Prostate gland (tissue), 2 donors: ENCODE results near the gene RECK.

Experiments
- POLR2A ChIP-seq: fragments of 450-650 bp; IDR thresholded peaks from one replicate; pipeline ENCODE4 v1.6.1; 2016; ENCODE audit warnings: antibody characterized with exemption, mild to moderate bottlenecking
- TF ChIP-seq, protein P1 (sequence below), 4 experiments: fragments of 200-600 bp in 2 of 4; fragments of 450-650 bp in 2 of 4; sonication (generic) in 2 of 4; IDR thresholded peaks; 1 replicate in 3 of 4; 2 replicates in 1 of 4; pipeline ENCODE4 v1.5.1; 2016 to 2019; ENCODE audit warnings: antibody characterized with exemption in 4 of 4, mild to moderate bottlenecking in 2 of 4, moderate library complexity in 2 of 4

DNA sequence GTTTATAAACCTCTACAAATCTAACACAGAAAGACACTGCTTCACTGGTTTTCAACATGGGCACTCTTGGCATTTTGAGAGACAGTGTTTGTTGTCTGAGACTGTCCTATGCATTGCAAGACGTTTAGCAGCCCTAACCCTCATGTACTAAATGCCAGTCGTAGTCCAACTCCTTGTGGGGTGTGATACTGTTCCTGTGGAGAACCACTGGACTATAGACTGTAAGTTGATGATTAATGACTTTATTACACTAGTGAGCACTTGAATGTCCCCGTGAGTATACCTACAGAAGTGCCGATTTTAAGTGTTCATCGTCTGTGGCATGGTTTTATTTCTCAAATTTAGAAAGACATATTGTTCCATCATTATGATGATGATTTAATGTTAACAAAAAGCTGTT, 46.2 kb downstream of the RECK start:
- TF ChIP-seq, protein P1, sequence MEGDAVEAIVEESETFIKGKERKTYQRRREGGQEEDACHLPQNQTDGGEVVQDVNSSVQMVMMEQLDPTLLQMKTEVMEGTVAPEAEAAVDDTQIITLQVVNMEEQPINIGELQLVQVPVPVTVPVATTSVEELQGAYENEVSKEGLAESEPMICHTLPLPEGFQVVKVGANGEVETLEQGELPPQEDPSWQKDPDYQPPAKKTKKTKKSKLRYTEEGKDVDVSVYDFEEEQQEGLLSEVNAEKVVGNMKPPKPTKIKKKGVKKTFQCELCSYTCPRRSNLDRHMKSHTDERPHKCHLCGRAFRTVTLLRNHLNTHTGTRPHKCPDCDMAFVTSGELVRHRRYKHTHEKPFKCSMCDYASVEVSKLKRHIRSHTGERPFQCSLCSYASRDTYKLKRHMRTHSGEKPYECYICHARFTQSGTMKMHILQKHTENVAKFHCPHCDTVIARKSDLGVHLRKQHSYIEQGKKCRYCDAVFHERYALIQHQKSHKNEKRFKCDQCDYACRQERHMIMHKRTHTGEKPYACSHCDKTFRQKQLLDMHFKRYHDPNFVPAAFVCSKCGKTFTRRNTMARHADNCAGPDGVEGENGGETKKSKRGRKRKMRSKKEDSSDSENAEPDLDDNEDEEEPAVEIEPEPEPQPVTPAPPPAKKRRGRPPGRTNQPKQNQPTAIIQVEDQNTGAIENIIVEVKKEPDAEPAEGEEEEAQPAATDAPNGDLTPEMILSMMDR (IDR thresholded peaks at IDR 0.05) = no peak
- no peak for TF ChIP-seq POLR2A
